ENCODE data around the gene SPEM3. TPM values are rescaled to one million over a fixed set of nuclear protein-coding genes. Genes with fewer than 3 reads are reported as not detected.

SPEM3 gene
- total and polyA plus RNA-seq, 2 of the 13 experiments (the other 11 are each of a cell fraction or from before 2014, with no cell fraction given) = not detected

- TF ChIP-seq MYPOP (CRISPR knock-in tag; IDR thresholded peaks at IDR 0.05) (no peak), HNF1A (IDR thresholded peaks at IDR 0.05; ENCODE audit: low read depth) (no peak), HNF1A (CRISPR knock-in tag; IDR thresholded peaks at IDR 0.05; ENCODE audit: borderline replicate concordance) (no peak), ZNF891 (CRISPR knock-in tag; IDR thresholded peaks at IDR 0.05) (0 out of 2 replicates have a peak, but pooled peaks have one; percentile 62), PTBP1 (IDR thresholded peaks at IDR 0.05; ENCODE audit: low read depth, low read length, poor library complexity, severe bottlenecking) (no peak), ZNF639 (CRISPR knock-in tag; conservative IDR thresholded peaks at IDR 0.05) (no peak), CBX1 (IDR thresholded peaks at IDR 0.05; ENCODE audit: low read depth) (no peak)
Observed at GRCh38 chr17:7440113-7440833, 11.6 kb downstream of the SPEM3 start (continued).

Measured in HepG2 (cell line).